Liver (tissue), 9 donors: ENCODE results near the gene RALGPS1. TPM values are rescaled to one million over a fixed set of nuclear protein-coding genes. Genes with fewer than 3 reads are reported as not detected.

Experiments used
- DNase-seq: peaks from one replicate; pipeline ENCODE4 v3.0.0-alpha.2; 2017; ENCODE audit warnings: low spot score
- H3K27ac ChIP-seq, 2 donors: one replicate each; pipeline ENCODE4 v1.7.0; 2013; ENCODE audit warnings: inconsistent platforms in 2 of 2, low read length in 2 of 2, control low read depth in 1 of 2, low read depth in 1 of 2, mild to moderate bottlenecking in 1 of 2
- H3K27me3 ChIP-seq, 4 donors: one replicate each; pipeline versions ENCODE4 v1.6.1 to v1.7.0; 2013; ENCODE audit warnings: low read length in 3 of 4, inconsistent platforms in 1 of 4, mild to moderate bottlenecking in 1 of 4, moderate library complexity in 1 of 4; ENCODE audit not compliant: control insufficient read depth in 4 of 4, insufficient read depth in 4 of 4
- H3K36me3 ChIP-seq, 4 donors: one replicate each; pipeline versions ENCODE4 v1.6.1 to v1.7.0; 2013; ENCODE audit warnings: low read length in 3 of 4, mild to moderate bottlenecking in 3 of 4, low read depth in 1 of 4, moderate library complexity in 1 of 4; ENCODE audit not compliant: control insufficient read depth in 4 of 4, insufficient read depth in 3 of 4
- H3K4me1 ChIP-seq, 4 donors: one replicate each; pipeline versions ENCODE4 v1.6.1 to v1.7.0; 2013; ENCODE audit warnings: low read length in 3 of 4, mild to moderate bottlenecking in 3 of 4, moderate library complexity in 1 of 4; ENCODE audit not compliant: control insufficient read depth in 4 of 4, insufficient read depth in 4 of 4
- H3K4me3 ChIP-seq, 3 donors: one replicate each; pipeline versions ENCODE4 v1.6.1 to v1.7.0; 2013; ENCODE audit warnings: low read length in 3 of 3, control low read depth in 1 of 3, low read depth in 1 of 3, mild to moderate bottlenecking in 1 of 3
- H3K9ac ChIP-seq, 2 donors: one replicate each; pipeline ENCODE4 v1.7.0; 2013; ENCODE audit warnings: low read length in 2 of 2, mild to moderate bottlenecking in 2 of 2, moderate library complexity in 2 of 2, control low read depth in 1 of 2, low read depth in 1 of 2
- H3K9me3 ChIP-seq, 4 donors: one replicate each; pipeline versions ENCODE4 v1.6.1 to v1.7.0; 2013; ENCODE audit warnings: low read length in 3 of 4; ENCODE audit not compliant: control insufficient read depth in 4 of 4
- EGR1 ChIP-seq, 2 donors: IDR thresholded peaks; 2 replicates each; pipeline ENCODE4 v1.6.1; 2016 to 2018; ENCODE audit warnings: antibody characterized with exemption in 2 of 2, low read depth in 2 of 2
- FOXA1 ChIP-seq: IDR thresholded peaks from 2 replicates; pipeline ENCODE4 v1.6.1; 2016; ENCODE audit warnings: antibody characterized with exemption
- GABPA ChIP-seq, 2 donors: IDR thresholded peaks in 1 of 2; conservative IDR thresholded peaks in 1 of 2; 2 replicates each; pipeline ENCODE4 v1.6.1; 2016; ENCODE audit warnings: antibody characterized with exemption in 2 of 2, mild to moderate bottlenecking in 1 of 2, moderate library complexity in 1 of 2
- HNF4A ChIP-seq, 2 donors: conservative IDR thresholded peaks; 2 replicates each; pipeline ENCODE4 v1.6.1; 2016; ENCODE audit warnings: antibody characterized with exemption in 2 of 2, mild to moderate bottlenecking in 2 of 2
- HNF4G ChIP-seq: IDR thresholded peaks from 2 replicates; pipeline ENCODE4 v1.6.1; 2016; ENCODE audit warnings: antibody characterized with exemption
- JUND ChIP-seq, 2 donors: IDR thresholded peaks; 2 replicates each; pipeline ENCODE4 v1.6.1; 2016; ENCODE audit warnings: antibody characterized with exemption in 2 of 2
- NR2F2 ChIP-seq: IDR thresholded peaks from 2 replicates; pipeline ENCODE4 v1.6.1; 2016; ENCODE audit warnings: antibody characterized with exemption
- RAD21 ChIP-seq, 2 donors: IDR thresholded peaks; 2 replicates each; pipeline ENCODE4 v1.6.1; 2016; ENCODE audit warnings: antibody characterized with exemption in 2 of 2, mild to moderate bottlenecking in 2 of 2
- RXRA ChIP-seq, 2 donors: IDR thresholded peaks; 2 replicates each; pipeline ENCODE4 v1.6.1; 2017 to 2018; ENCODE audit warnings: antibody characterized with exemption in 2 of 2, mild to moderate bottlenecking in 1 of 2
- TAF1 ChIP-seq: conservative IDR thresholded peaks from 2 replicates; pipeline ENCODE4 v1.6.1; 2016; ENCODE audit warnings: antibody characterized with exemption, mild to moderate bottlenecking
- YY1 ChIP-seq: IDR thresholded peaks from 2 replicates; pipeline ENCODE4 v1.6.1; 2016; ENCODE audit warnings: antibody characterized with exemption, mild to moderate bottlenecking
- WGBS: extraction: QIAGEN DNeasy Blood & Tissue Kit; methylation state at CpG from one replicate; pipeline ENCODE4 v1.1.7; 2013; 5-methylcytosine and 5-hydroxymethylcytosine counted together
- polyA plus RNA-seq, 2 donors: library from polyadenylated mRNA; stranded (reverse) in 1 of 2; unstranded in 1 of 2; fragments of 200-250 nt in 1 of 2; fragments of >200 nt in 1 of 2; fragmentation: Nextera tagmentation in 1 of 2; extraction: Ambion mirVana in 1 of 2; gene quantifications; one replicate each; pipeline versions ENCODE4 v1.2.1 to v1.2.3, GENCODE V29; 2013 to 2015
- total RNA-seq, 2 donors: library from RNA; depleted of rRNA; stranded (reverse); fragments of >200 nt; gene quantifications; one replicate each; pipeline ENCODE4 v1.2.3, GENCODE V29; 2014
- TF ChIP-seq, protein P1 (sequence below): fragments of 150-350 bp; IDR thresholded peaks from 2 replicates; pipeline ENCODE4 v1.5.1; 2017; ENCODE audit warnings: improper control_type of control experiment, low read depth, low read length; ENCODE audit not compliant: missing input control
- TF ChIP-seq, protein P2 (sequence below): IDR thresholded peaks from 2 replicates; pipeline ENCODE4 v1.6.1; 2016; ENCODE audit warnings: antibody characterized with exemption, mild to moderate bottlenecking
- TF ChIP-seq, protein P3 (sequence below): IDR thresholded peaks from 2 replicates; pipeline ENCODE4 v1.6.1; 2016; ENCODE audit warnings: antibody characterized with exemption
- TF ChIP-seq, protein P4 (sequence below): IDR thresholded peaks from 2 replicates; pipeline ENCODE4 v1.6.1; 2016; ENCODE audit warnings: antibody characterized with exemption
- TF ChIP-seq, protein P5 (sequence below): IDR thresholded peaks from 2 replicates; pipeline ENCODE4 v1.6.1; 2016; ENCODE audit warnings: antibody characterized with exemption
- donor health status: healthy.
- donor health status: healthy.
- donor health status: healthy.
- donor health status: healthy.
- donor health status: healthy.

RALGPS1 gene
- total and polyA plus RNA-seq, 4 donors: 1.4 to 2.7 (median 2.0) TPM

DNA sequence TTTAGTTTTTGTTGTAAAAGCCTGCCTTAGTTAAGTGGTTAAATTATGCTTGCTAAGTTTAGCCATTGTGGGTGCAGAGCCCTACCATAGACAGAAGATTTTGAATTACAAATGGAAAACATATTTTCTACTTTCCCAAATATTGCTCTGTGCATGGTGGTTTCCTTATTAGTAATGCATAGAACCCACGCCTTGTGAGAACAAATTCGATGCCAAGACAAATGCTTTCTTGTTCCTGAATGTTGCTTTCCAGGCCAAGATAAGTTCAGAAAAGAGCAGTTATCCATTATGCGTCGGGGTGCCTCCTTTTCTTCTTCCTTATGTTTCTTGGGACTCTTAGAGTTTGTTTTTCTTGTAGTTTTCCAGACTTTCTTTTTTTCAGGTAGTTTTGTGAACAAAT, 319.0 kb downstream of the RALGPS1 start:
- 84% methylated on average over 4 of the region's 4 CpGs for WGBS
- DNase-seq: no peak
- Histone ChIP-seq H3K4me3 (no peak overlapping the region), H3K27ac (no peak overlapping the region), H3K9me3 (no peaks in the 10 kb centered on the region), H3K9ac (no peak overlapping the region), H3K4me1 (no peaks in the 10 kb centered on the region), H3K27me3 (no peaks in the 10 kb centered on the region), H3K36me3 (no peaks in the 10 kb centered on the region)
- TF ChIP-seq HNF4A (conservative IDR thresholded peaks at IDR 0.05): no peak
- TF ChIP-seq TAF1: no peak
- no peak for TF ChIP-seq RAD21 (IDR thresholded peaks at IDR 0.05)
- TF ChIP-seq, protein P1, sequence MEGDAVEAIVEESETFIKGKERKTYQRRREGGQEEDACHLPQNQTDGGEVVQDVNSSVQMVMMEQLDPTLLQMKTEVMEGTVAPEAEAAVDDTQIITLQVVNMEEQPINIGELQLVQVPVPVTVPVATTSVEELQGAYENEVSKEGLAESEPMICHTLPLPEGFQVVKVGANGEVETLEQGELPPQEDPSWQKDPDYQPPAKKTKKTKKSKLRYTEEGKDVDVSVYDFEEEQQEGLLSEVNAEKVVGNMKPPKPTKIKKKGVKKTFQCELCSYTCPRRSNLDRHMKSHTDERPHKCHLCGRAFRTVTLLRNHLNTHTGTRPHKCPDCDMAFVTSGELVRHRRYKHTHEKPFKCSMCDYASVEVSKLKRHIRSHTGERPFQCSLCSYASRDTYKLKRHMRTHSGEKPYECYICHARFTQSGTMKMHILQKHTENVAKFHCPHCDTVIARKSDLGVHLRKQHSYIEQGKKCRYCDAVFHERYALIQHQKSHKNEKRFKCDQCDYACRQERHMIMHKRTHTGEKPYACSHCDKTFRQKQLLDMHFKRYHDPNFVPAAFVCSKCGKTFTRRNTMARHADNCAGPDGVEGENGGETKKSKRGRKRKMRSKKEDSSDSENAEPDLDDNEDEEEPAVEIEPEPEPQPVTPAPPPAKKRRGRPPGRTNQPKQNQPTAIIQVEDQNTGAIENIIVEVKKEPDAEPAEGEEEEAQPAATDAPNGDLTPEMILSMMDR: no peak
- no peak for TF ChIP-seq JUND (IDR thresholded peaks at IDR 0.05)
- TF ChIP-seq, protein P2, sequence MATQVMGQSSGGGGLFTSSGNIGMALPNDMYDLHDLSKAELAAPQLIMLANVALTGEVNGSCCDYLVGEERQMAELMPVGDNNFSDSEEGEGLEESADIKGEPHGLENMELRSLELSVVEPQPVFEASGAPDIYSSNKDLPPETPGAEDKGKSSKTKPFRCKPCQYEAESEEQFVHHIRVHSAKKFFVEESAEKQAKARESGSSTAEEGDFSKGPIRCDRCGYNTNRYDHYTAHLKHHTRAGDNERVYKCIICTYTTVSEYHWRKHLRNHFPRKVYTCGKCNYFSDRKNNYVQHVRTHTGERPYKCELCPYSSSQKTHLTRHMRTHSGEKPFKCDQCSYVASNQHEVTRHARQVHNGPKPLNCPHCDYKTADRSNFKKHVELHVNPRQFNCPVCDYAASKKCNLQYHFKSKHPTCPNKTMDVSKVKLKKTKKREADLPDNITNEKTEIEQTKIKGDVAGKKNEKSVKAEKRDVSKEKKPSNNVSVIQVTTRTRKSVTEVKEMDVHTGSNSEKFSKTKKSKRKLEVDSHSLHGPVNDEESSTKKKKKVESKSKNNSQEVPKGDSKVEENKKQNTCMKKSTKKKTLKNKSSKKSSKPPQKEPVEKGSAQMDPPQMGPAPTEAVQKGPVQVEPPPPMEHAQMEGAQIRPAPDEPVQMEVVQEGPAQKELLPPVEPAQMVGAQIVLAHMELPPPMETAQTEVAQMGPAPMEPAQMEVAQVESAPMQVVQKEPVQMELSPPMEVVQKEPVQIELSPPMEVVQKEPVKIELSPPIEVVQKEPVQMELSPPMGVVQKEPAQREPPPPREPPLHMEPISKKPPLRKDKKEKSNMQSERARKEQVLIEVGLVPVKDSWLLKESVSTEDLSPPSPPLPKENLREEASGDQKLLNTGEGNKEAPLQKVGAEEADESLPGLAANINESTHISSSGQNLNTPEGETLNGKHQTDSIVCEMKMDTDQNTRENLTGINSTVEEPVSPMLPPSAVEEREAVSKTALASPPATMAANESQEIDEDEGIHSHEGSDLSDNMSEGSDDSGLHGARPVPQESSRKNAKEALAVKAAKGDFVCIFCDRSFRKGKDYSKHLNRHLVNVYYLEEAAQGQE: no peak
- no peak for TF ChIP-seq GABPA (IDR thresholded peaks at IDR 0.05 in 1 of 2, conservative IDR thresholded peaks at IDR 0.05 in 1 of 2)
- TF ChIP-seq EGR1 (IDR thresholded peaks at IDR 0.05; ENCODE audit: low read depth in 2 of 2): no peak

DNA sequence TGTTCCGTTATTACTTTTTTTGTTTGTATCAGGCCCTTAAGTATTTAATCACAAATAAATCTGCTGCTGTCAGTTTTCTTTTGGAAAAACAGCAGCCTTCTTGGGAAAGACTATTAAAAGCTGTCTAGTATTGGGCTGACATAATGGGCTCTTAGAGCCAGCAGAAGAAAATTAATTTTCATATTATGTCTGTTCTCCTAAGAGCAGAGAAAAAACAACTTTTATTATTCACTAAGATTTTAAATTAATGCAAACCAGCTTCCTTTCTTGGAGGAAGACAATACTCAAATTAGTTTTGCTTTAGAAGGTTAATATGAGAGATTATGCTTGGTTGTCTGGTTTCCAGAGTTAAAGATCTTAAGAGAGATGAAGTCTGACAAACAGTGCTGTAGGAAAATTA, 319.4 kb downstream of the RALGPS1 start:
- TF ChIP-seq, protein P2: no peak
- no peak for TF ChIP-seq HNF4G
- TF ChIP-seq, protein P3, sequence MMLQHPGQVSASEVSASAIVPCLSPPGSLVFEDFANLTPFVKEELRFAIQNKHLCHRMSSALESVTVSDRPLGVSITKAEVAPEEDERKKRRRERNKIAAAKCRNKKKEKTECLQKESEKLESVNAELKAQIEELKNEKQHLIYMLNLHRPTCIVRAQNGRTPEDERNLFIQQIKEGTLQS: no peak
- no peak for TF ChIP-seq NR2F2
- TF ChIP-seq RXRA (IDR thresholded peaks at IDR 0.05): no peak
- TF ChIP-seq, protein P4, sequence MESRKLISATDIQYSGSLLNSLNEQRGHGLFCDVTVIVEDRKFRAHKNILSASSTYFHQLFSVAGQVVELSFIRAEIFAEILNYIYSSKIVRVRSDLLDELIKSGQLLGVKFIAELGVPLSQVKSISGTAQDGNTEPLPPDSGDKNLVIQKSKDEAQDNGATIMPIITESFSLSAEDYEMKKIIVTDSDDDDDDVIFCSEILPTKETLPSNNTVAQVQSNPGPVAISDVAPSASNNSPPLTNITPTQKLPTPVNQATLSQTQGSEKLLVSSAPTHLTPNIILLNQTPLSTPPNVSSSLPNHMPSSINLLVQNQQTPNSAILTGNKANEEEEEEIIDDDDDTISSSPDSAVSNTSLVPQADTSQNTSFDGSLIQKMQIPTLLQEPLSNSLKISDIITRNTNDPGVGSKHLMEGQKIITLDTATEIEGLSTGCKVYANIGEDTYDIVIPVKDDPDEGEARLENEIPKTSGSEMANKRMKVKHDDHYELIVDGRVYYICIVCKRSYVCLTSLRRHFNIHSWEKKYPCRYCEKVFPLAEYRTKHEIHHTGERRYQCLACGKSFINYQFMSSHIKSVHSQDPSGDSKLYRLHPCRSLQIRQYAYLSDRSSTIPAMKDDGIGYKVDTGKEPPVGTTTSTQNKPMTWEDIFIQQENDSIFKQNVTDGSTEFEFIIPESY: no peak
- TF ChIP-seq, protein P5, sequence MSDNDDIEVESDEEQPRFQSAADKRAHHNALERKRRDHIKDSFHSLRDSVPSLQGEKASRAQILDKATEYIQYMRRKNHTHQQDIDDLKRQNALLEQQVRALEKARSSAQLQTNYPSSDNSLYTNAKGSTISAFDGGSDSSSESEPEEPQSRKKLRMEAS: no peak
- no peak for TF ChIP-seq EGR1 (IDR thresholded peaks at IDR 0.05; ENCODE audit: low read depth in 2 of 2)
- TF ChIP-seq YY1: no peak
- TF ChIP-seq FOXA1: no peak
- TF ChIP-seq, protein P1: no peak
- no peaks in the 10 kb centered on the region for H3K27me3 ChIP-seq
- no peak overlapping the region for H3K9ac ChIP-seq
- H3K4me1 ChIP-seq: no peaks in the 10 kb centered on the region
- H3K27ac ChIP-seq: no peak overlapping the region
- H3K9me3 ChIP-seq: no peaks in the 10 kb centered on the region
- no peak for DNase-seq
- WGBS: 93% methylated on average over 1 of the region's 1 CpG
- H3K36me3 ChIP-seq: no peaks in the 10 kb centered on the region
- no peak overlapping the region for H3K4me3 ChIP-seq
